Breast epithelium (tissue), 4 donors: ENCODE results near the gene GALNT3. TPM values are rescaled to one million over a fixed set of nuclear protein-coding genes. Genes with fewer than 3 reads are reported as not detected.
A peak's percentile ranks its signal among the peaks of the same experiment; 100 is the strongest.

Experiments
- DNase-seq, 2 donors: peaks; one replicate each; pipeline ENCODE4 v3.0.0-alpha.2; 2019; ENCODE audit warnings: low spot score in 2 of 2
- H3K27ac ChIP-seq, 2 donors: fragments of 200-600 bp; sonication (generic) in 1 of 2; one replicate each; pipeline ENCODE4 v1.5.1; 2016 to 2019; ENCODE audit warnings: mild to moderate bottlenecking in 1 of 2
- H3K27me3 ChIP-seq, 2 donors: fragments of 200-600 bp; sonication (generic) in 1 of 2; one replicate each; pipeline versions ENCODE4 v1.5.1 to v1.6.0; 2017 to 2019; ENCODE audit warnings: control low read depth in 1 of 2, mild to moderate bottlenecking in 1 of 2
- H3K36me3 ChIP-seq: fragments of 200-600 bp; one replicate; pipeline ENCODE4 v1.5.1; 2019
- H3K4me1 ChIP-seq, 2 donors: fragments of 200-600 bp; sonication (generic); one replicate each; pipeline ENCODE4 v1.5.1; 2016 to 2019; ENCODE audit warnings: control low read depth in 1 of 2
- H3K4me3 ChIP-seq, 3 donors: fragments of 200-600 bp; sonication (generic); 1 replicate in 2 of 3; 2 replicates in 1 of 3; pipeline ENCODE4 v1.5.1; 2016 to 2019; ENCODE audit warnings: mild to moderate bottlenecking in 3 of 3, moderate library complexity in 2 of 3
- H3K9me3 ChIP-seq, 2 donors: fragments of 200-600 bp; sonication (generic) in 1 of 2; one replicate each; pipeline ENCODE4 v1.5.1; 2016 to 2019; ENCODE audit warnings: control low read depth in 1 of 2
- CTCF ChIP-seq, 3 donors: fragments of 450-650 bp; IDR thresholded peaks; one replicate each; pipeline ENCODE4 v1.5.1; 2016 to 2017; ENCODE audit warnings: antibody characterized with exemption in 3 of 3, mild to moderate bottlenecking in 3 of 3, moderate library complexity in 3 of 3
- POLR2A ChIP-seq: fragments of 450-650 bp; IDR thresholded peaks from one replicate; pipeline ENCODE4 v1.6.1; 2016; ENCODE audit warnings: antibody characterized with exemption, mild to moderate bottlenecking, moderate library complexity
- POLR2AphosphoS5 ChIP-seq, 3 donors: sonication (generic); formaldehyde crosslinking; IDR thresholded peaks; one replicate each; pipeline ENCODE4 v1.6.1; 2017; ENCODE audit warnings: antibody characterized with exemption in 3 of 3
- intact Hi-C: fragments of 100-400 bp; cut with DNase I; formaldehyde crosslinking; loops from one replicate; pipeline ENCODE4 v1.15.1; 2023; ENCODE audit warnings: low total_unique reads
- total RNA-seq, 3 donors: library from RNA; depleted of rRNA; stranded (reverse); fragments of >200 nt; gene quantifications; one replicate each; pipeline ENCODE4 v1.1.0, GENCODE V29; 2016

GALNT3 gene
- 10 to 100 TPM in 2 of 3 donors, 1 to 10 TPM in 1; 2.4 to 58.5 (median 36.7) TPM for total RNA-seq

- peak; percentile 92 to 93 for DNase-seq
- Histone ChIP-seq H3K9me3 (no peaks in the 10 kb centered on the region), H3K4me1 (no peaks in the 10 kb centered on the region), H3K27ac (peak within 1 kb of the TSS; percentile 93 to 97), H3K4me3 (peak within 1 kb of the TSS; percentile 43 to 73 (median 70)), H3K36me3 (no peaks in the 10 kb centered on the region), H3K27me3 (no peaks in the 10 kb centered on the region)
- TF ChIP-seq POLR2A (no peak), POLR2AphosphoS5 (IDR thresholded peaks at IDR 0.05) (peak in 2 of 3 donors; percentile 7 to 82), CTCF (IDR thresholded peaks at IDR 0.05) (no peak)
- intact Hi-C loops: no loop called here
Measured at GRCh38 chr2:165793779-165794535, at the start of gene GALNT3. Gene GALNT3, minus strand, starts transcription at chr2:165794247. Its CDS starts 23,547 bp downstream, at chr2:165770700.

GRCh38 chr2:165843351-165843750 is 49.3 kb upstream of the GALNT3 start:
- intact Hi-C loops: no loop called here
- TF ChIP-seq POLR2AphosphoS5 (IDR thresholded peaks at IDR 0.05): no peak
- TF ChIP-seq POLR2A: no peak
- TF ChIP-seq CTCF (IDR thresholded peaks at IDR 0.05): no peak
- Histone ChIP-seq H3K27ac (no peak overlapping the region), H3K9me3 (no peaks in the 10 kb centered on the region), H3K27me3 (no peaks in the 10 kb centered on the region), H3K36me3 (no peaks in the 10 kb centered on the region), H3K4me3 (no peak overlapping the region), H3K4me1 (no peaks in the 10 kb centered on the region)
- DNase-seq: no peak

- intact Hi-C loops: no loop called here
- H3K4me3 ChIP-seq: no peak overlapping the region
- no peaks in the 10 kb centered on the region for H3K4me1 ChIP-seq
- no peaks in the 10 kb centered on the region for H3K27me3 ChIP-seq
- no peaks in the 10 kb centered on the region for H3K36me3 ChIP-seq
- no peak for DNase-seq
- H3K9me3 ChIP-seq: no peaks in the 10 kb centered on the region
- H3K27ac ChIP-seq: no peak overlapping the region
- no peak for TF ChIP-seq POLR2A
- TF ChIP-seq POLR2AphosphoS5 (IDR thresholded peaks at IDR 0.05): no peak
- no peak for TF ChIP-seq CTCF (IDR thresholded peaks at IDR 0.05)
Measured at GRCh38 chr2:165840333-165840958, 46.4 kb upstream of the GALNT3 start.

GRCh38 chr2:165839610-165840009 is 45.6 kb upstream of the GALNT3 start:
- no peak for DNase-seq
- no peak for TF ChIP-seq POLR2AphosphoS5 (IDR thresholded peaks at IDR 0.05)
- no peak for TF ChIP-seq POLR2A
- no peak for TF ChIP-seq CTCF (IDR thresholded peaks at IDR 0.05)
- Histone ChIP-seq H3K4me1 (no peaks in the 10 kb centered on the region), H3K9me3 (no peaks in the 10 kb centered on the region), H3K4me3 (no peak overlapping the region), H3K27ac (no peak overlapping the region), H3K36me3 (no peaks in the 10 kb centered on the region), H3K27me3 (no peaks in the 10 kb centered on the region)
- intact Hi-C loops: loop anchor here (5.0 kb wide), 1 partner anchor 393 kb away; no protein-coding TSS in a partner anchor

GRCh38 chr2:165837122-165837521 is 43.1 kb upstream of the GALNT3 start:
- Histone ChIP-seq H3K27ac (no peak overlapping the region), H3K9me3 (no peaks in the 10 kb centered on the region), H3K4me1 (no peaks in the 10 kb centered on the region), H3K36me3 (no peaks in the 10 kb centered on the region), H3K4me3 (no peak overlapping the region), H3K27me3 (no peaks in the 10 kb centered on the region)
- intact Hi-C loops: loop anchor here (5.0 kb wide), 1 partner anchor 395 kb away; no protein-coding TSS in a partner anchor
- TF ChIP-seq POLR2AphosphoS5 (IDR thresholded peaks at IDR 0.05) (no peak), POLR2A (no peak), CTCF (IDR thresholded peaks at IDR 0.05) (no peak)
- DNase-seq: no peak
